HCT116 (cell line): ENCODE results near the gene CXCR1. TPM values are rescaled to one million over a fixed set of nuclear protein-coding genes. Genes with fewer than 3 reads are reported as not detected.

Experiments
- ATAC-seq: fragments of 200-7000 bp; cut with Tn5 transposase; 2 replicates; pipeline ENCODE4 v1.9.1; 2020; ENCODE audit warnings: mild to moderate bottlenecking, moderate library complexity
- BruUV-seq: library from RNA; stranded (reverse); fragments of 400-500 nt; replicated peaks from 2 replicates; lab custom pipeline; 2021; lab: Mats Ljungman, UMichigan
- CTCF ChIA-PET: fragments of 300-600 bp; sonication (Branson Sonifier 250); formaldehyde crosslinking; loops from one replicate; lab custom pipeline; 2021; ENCODE audit warnings: antibody characterized with exemption; lab: Charles Lee
- POLR2A ChIA-PET: fragments of 300-600, 350-600 bp; sonication (Branson Sonifier 250); formaldehyde crosslinking; loops from one replicate; lab custom pipeline; 2021; ENCODE audit warnings: antibody characterized with exemption; lab: Charles Lee
- RAD21 ChIA-PET, 2 experiments: fragments of 300-600 bp; sonication (Branson Sonifier 250); formaldehyde crosslinking; loops; one replicate each; lab custom pipeline; 2023; ENCODE audit warnings: low total read pairs in 2 of 2; ENCODE audit not compliant: uncharacterized antibody in 2 of 2, unreplicated experiment in 2 of 2, low non-redundant PET in 1 of 2; lab: Charles Lee
- DNase-seq: peaks from one replicate; pipeline ENCODE4 v3.0.0-alpha.2; 2010; ENCODE audit warnings: low read depth, low spot score
- H2AFZ ChIP-seq: fragments of 200-600 bp; shearing (Covaris generic), sonication (generic); 2 replicates; pipeline ENCODE4 v1.6.1; 2017; ENCODE audit warnings: low read depth, mixed run types, mixed read lengths, antibody characterized with exemption, low read length; ENCODE audit not compliant: poor library complexity, severe bottlenecking
- H3K27ac ChIP-seq: 2 replicates; pipeline ENCODE4 v1.5.1; 2012; ENCODE audit warnings: low read depth, low read length
- H3K27me3 ChIP-seq: fragments of 200-600 bp; sonication (generic); 2 replicates; pipeline ENCODE4 v1.6.1; 2016; ENCODE audit warnings: mixed run types, low read length, mixed read lengths; ENCODE audit not compliant: insufficient read depth
- H3K36me3 ChIP-seq, 2 experiments: fragments of 200-500 bp in 1 of 2; fragments of 200-600 bp in 1 of 2; sonication (Bioruptor generic) in 1 of 2; sonication (generic) in 1 of 2; 2 replicates each; pipeline versions ENCODE4 v1.5.1 to v1.6.1; 2014 to 2016; ENCODE audit warnings: low read length in 2 of 2, inconsistent platforms in 1 of 2, mixed read lengths in 1 of 2, mixed run types in 1 of 2; ENCODE audit not compliant: insufficient read depth in 2 of 2, control insufficient read depth in 1 of 2
- H3K4me1 ChIP-seq, 2 experiments: fragments of 200-600 bp in 1 of 2; sonication (generic) in 1 of 2; 2 replicates each; pipeline versions ENCODE4 v1.5.1 to v1.6.1; 2012 to 2017; ENCODE audit warnings: low read length in 2 of 2, inconsistent platforms in 1 of 2, mild to moderate bottlenecking in 1 of 2, mixed read lengths in 1 of 2, mixed run types in 1 of 2, moderate library complexity in 1 of 2; ENCODE audit not compliant: insufficient read depth in 2 of 2, control insufficient read depth in 1 of 2
- H3K4me2 ChIP-seq: fragments of 200-600 bp; sonication (generic); 2 replicates; pipeline ENCODE4 v1.6.1; 2017; ENCODE audit warnings: mixed run types, low read length, mixed read lengths
- H3K4me3 ChIP-seq, 2 experiments: fragments of 200-600 bp in 1 of 2; sonication (generic) in 1 of 2; replicated peaks in 1 of 2; 2 replicates each; pipeline ENCODE4 v1.5.1; 2011 to 2016; ENCODE audit warnings: low read length in 2 of 2, control low read depth in 1 of 2, low read depth in 1 of 2, mild to moderate bottlenecking in 1 of 2, mixed read lengths in 1 of 2, mixed run types in 1 of 2
- H3K79me2 ChIP-seq: fragments of 200-600 bp; sonication (generic); 2 replicates; pipeline ENCODE4 v1.6.1; 2017; ENCODE audit warnings: mild to moderate bottlenecking, mixed run types, low read length, moderate library complexity, mixed read lengths; ENCODE audit not compliant: insufficient read depth
- H3K9ac ChIP-seq: fragments of 200-600 bp; sonication (generic); 2 replicates; pipeline ENCODE4 v1.6.1; 2016; ENCODE audit warnings: low read length, mixed read lengths
- H3K9me2 ChIP-seq: fragments of 200-600 bp; sonication (generic), shearing (Covaris generic); 2 replicates; pipeline ENCODE4 v1.6.1; 2017; ENCODE audit warnings: mixed run types, mild to moderate bottlenecking, moderate library complexity; ENCODE audit not compliant: insufficient read depth
- H3K9me3 ChIP-seq, 2 experiments: fragments of 200-500 bp in 1 of 2; fragments of 200-600 bp in 1 of 2; sonication (Bioruptor generic) in 1 of 2; sonication (generic) in 1 of 2; 2 replicates each; pipeline ENCODE4 v1.6.1; 2014 to 2017; ENCODE audit warnings: low read length in 2 of 2, mixed read lengths in 2 of 2, inconsistent platforms in 1 of 2, low read depth in 1 of 2, mild to moderate bottlenecking in 1 of 2, mixed run types in 1 of 2, moderate library complexity in 1 of 2; ENCODE audit not compliant: control insufficient read depth in 1 of 2, insufficient read depth in 1 of 2
- H4K20me1 ChIP-seq: fragments of 200-600 bp; sonication (generic), shearing (Covaris generic); 2 replicates; pipeline ENCODE4 v1.6.1; 2017; ENCODE audit warnings: mixed run types, mild to moderate bottlenecking, moderate library complexity; ENCODE audit not compliant: insufficient read depth
- EGR1 ChIP-seq: IDR thresholded peaks from 2 replicates; pipeline ENCODE4 v1.6.1; 2012; ENCODE audit warnings: low read depth
- ELF1 ChIP-seq: IDR thresholded peaks from 2 replicates; pipeline ENCODE4 v1.6.1; 2012; ENCODE audit warnings: low read depth, borderline replicate concordance
- EZH2 ChIP-seq: fragments of 200-600 bp; sonication (generic); IDR thresholded peaks from 2 replicates; pipeline ENCODE4 v1.6.1; 2017; ENCODE audit warnings: antibody characterized with exemption, mixed run types
- EZH2phosphoT487 ChIP-seq: fragments of 200-600 bp; IDR thresholded peaks from 2 replicates; pipeline ENCODE4 v1.6.1; 2018; ENCODE audit warnings: antibody characterized with exemption, borderline replicate concordance
- FOSL1 ChIP-seq: IDR thresholded peaks from 2 replicates; pipeline ENCODE4 v1.6.1; 2012; ENCODE audit warnings: low read depth
- MAX ChIP-seq: IDR thresholded peaks from 2 replicates; pipeline ENCODE4 v1.6.1; 2012
- RAD21 ChIP-seq: IDR thresholded peaks from 2 replicates; pipeline ENCODE4 v1.6.1; 2012; ENCODE audit warnings: low read depth, mild to moderate bottlenecking
- REST ChIP-seq: IDR thresholded peaks from 2 replicates; pipeline ENCODE4 v1.6.1; 2012; ENCODE audit warnings: low read depth
- SRF ChIP-seq: IDR thresholded peaks from 2 replicates; pipeline ENCODE4 v1.6.1; 2012; ENCODE audit warnings: low read depth
- TCF7L2 ChIP-seq: IDR thresholded peaks from 2 replicates; pipeline ENCODE4 v1.7.0; 2011; ENCODE audit warnings: borderline replicate concordance, inconsistent platforms; ENCODE audit not compliant: insufficient read depth, insufficient read length; ENCODE audit errors: extremely low read depth
- intact Hi-C: fragments of 100-400 bp; cut with micrococcal nuclease; formaldehyde crosslinking; loops from 2 replicates; pipeline ENCODE4 v1.10.0; 2022
- total RNA-seq: library from RNA; stranded (reverse); gene quantifications from one replicate; pipeline ENCODE4 v1.2.1, GENCODE V29; 2021; ENCODE audit not compliant: unreplicated experiment

Gene CXCR1
- total RNA-seq, 1 experiment from 2014 or later: not detected

- intact Hi-C loops: no loop called here
- CTCF ChIA-PET: interaction anchor here (0.9 kb wide), 1 partner anchor 21 kb away, joined by 4 read pairs; the partner anchor contains the start of gene CXCR1
- Histone ChIP-seq H3K9me3 (no peaks in the 10 kb centered on the region), H3K9ac (no peak overlapping the region), H3K27ac (no peak overlapping the region), H3K9me2 (no peaks in the 10 kb centered on the region; the same call in 1 of the 2 replicates), H3K79me2 (no peaks in the 10 kb centered on the region)
- RAD21 ChIA-PET: no interaction called here
- no TSS peak for BruUV-seq
- POLR2A ChIA-PET: no interaction called here
- no peak for ATAC-seq
- TF ChIP-seq EZH2phosphoT487 (no peak), SRF (no peak), FOSL1 (no peak), MAX (no peak), TCF7L2 (no peak), ELF1 (no peak), REST (no peak), EGR1 (no peak), EZH2 (no peak), RAD21 (no peak)
- TF ChIP-seq, all 23 proteins: peak for 0
- H3K36me3 ChIP-seq: no peaks in the 10 kb centered on the region
- H3K4me1 ChIP-seq: no peaks in the 10 kb centered on the region; a peak in 1 of 4 replicates
- H3K27me3 ChIP-seq: 0 out of 2 replicates have a peak, but pooled peaks cover 6% of the 10 kb centered on the region
- H3K4me2 ChIP-seq: no peak overlapping the region
- no peak overlapping the region for H2AFZ ChIP-seq
- H3K4me3 ChIP-seq: no peak overlapping the region
- H4K20me1 ChIP-seq: no peaks in the 10 kb centered on the region
- no peak for DNase-seq
These were observed 20.7 kb downstream of the CXCR1 start for GRCh38 chr2:218146056-218146455.
